ENCODE data around the gene CACNB1. TPM values are rescaled to one million over a fixed set of nuclear protein-coding genes. Genes with fewer than 3 reads are reported as not detected.

Gene CACNB1
- total RNA-seq, 1 experiment from 2014 or later: 9.1 TPM

DNA sequence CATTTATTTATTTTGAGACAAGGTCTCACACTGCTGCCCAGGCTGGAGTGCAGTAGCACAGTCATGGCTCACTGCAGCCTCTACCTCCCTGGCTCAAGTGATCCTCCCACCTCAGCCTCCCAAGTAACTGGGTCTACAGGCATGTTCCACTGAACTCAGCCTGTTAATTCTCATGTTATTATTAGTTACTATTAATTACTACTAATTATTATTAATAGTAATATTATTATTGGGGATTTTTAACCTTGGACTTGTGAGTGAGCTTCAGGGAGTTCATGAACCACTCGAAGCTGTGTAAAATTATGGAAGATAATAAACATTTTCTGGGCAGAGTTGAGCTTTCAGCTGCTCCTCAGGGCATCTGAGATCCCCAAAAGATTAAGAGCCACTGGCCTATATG, 32.9 kb upstream of the CACNB1 start:
- no peak overlapping the region for H2AFZ ChIP-seq (ENCODE audit: low read length)
- H3K4me2 ChIP-seq (ENCODE audit: low read depth, low read length, poor library complexity, severe bottlenecking): no peak overlapping the region
- H3K4me3 ChIP-seq (ENCODE audit: low read length): no peak overlapping the region
- no peaks in the 10 kb centered on the region for H3K9me3 ChIP-seq (ENCODE audit: low read length)
- H3K9ac ChIP-seq (ENCODE audit: low read length): no peak overlapping the region
- H4K20me1 ChIP-seq (ENCODE audit: insufficient read depth, low read depth, low read length): no peaks in the 10 kb centered on the region
- peaks cover 20% of the 10 kb centered on the region for H3K4me1 ChIP-seq (ENCODE audit: low read length)
- no peak overlapping the region for H3K27ac ChIP-seq (ENCODE audit: low read length)
- H3K79me2 ChIP-seq (ENCODE audit: low read length): no peaks in the 10 kb centered on the region
- H3K36me3 ChIP-seq (ENCODE audit: insufficient read depth, low read length): no peaks in the 10 kb centered on the region
- no peaks in the 10 kb centered on the region for H3K27me3 ChIP-seq (ENCODE audit: low read length)
- H3K9me2 ChIP-seq (replicated peaks; ENCODE audit: insufficient read depth, low read length): no peaks in the 10 kb centered on the region
- no peak for DNase-seq

DNA sequence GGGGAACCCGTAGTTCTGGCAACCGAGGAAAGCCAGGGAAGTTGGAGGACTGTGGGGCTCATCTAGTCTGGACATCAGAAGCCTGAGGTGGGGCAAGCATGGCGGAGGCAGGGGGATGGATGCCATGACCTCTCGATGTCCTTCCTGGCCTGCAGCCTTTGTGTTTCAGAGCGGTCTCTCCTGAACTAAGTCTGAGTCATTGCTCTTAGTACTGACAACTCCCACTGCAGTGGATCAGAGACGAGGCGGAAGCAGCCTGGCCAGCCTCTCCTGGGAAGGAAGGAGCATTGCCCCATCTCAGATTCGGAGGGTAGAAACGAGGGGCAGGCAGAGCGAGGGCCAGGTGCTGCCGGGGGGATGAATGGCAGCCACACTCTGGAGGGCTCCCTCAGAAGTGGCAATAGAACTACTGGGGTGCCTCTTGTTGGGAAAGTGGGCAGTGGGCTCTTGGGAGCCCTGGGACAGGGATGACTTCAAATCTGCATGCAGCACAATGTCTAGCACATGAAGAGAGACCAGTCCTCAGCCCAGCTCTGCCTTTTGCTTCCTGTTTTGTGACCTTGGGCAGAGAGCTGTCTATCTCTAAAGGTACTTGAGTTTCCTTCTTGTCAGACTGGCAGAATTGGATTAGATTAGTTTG, 31.9 kb upstream of the CACNB1 start:
- Histone ChIP-seq H4K20me1 (ENCODE audit: insufficient read depth, low read depth, low read length) (no peaks in the 10 kb centered on the region), H3K4me3 (ENCODE audit: low read length) (no peak overlapping the region), H3K4me1 (ENCODE audit: low read length) (peaks cover 19% of the 10 kb centered on the region), H3K27me3 (ENCODE audit: low read length) (no peaks in the 10 kb centered on the region), H3K36me3 (ENCODE audit: insufficient read depth, low read length) (no peaks in the 10 kb centered on the region), H3K9ac (ENCODE audit: low read length) (no peak overlapping the region), H2AFZ (ENCODE audit: low read length) (no peak overlapping the region), H3K9me2 (replicated peaks; ENCODE audit: insufficient read depth, low read length) (no peaks in the 10 kb centered on the region), H3K79me2 (ENCODE audit: low read length) (no peaks in the 10 kb centered on the region), H3K27ac (ENCODE audit: low read length) (no peak overlapping the region), H3K9me3 (ENCODE audit: low read length) (no peaks in the 10 kb centered on the region), H3K4me2 (ENCODE audit: low read depth, low read length, poor library complexity, severe bottlenecking) (no peak overlapping the region)
- DNase-seq: no peak

DNA sequence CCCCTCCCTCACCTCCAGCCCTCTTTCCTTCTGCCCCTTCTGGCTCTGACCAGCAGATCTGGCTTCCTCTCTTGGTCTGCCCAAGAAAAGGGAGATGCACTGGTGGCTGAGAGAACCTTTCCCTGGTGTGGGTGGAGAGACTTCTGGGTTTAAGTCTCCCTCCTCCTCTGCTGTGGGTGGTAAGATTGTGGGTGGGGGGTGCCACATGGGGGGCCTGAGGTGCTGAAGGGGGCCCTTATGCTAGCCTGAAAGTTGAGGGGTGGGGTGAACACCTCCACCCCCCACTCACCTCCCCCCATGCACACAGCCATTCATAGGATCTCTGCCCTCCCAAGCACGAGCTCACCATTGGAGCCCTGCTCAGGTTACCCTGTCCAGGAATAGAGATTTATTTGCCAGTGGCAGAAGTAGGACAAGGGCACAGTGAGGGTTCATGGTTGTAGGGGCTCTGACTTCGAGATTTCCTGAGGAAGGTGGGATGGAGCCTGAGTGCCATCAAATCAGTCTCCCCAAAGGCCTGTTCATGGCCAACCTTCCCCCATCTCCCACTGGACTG, 30.0 kb upstream of the CACNB1 start:
- Histone ChIP-seq H3K27ac (ENCODE audit: low read length) (no peak overlapping the region), H2AFZ (ENCODE audit: low read length) (no peak overlapping the region), H3K79me2 (ENCODE audit: low read length) (no peaks in the 10 kb centered on the region), H3K9ac (ENCODE audit: low read length) (no peak overlapping the region), H3K4me2 (ENCODE audit: low read depth, low read length, poor library complexity, severe bottlenecking) (no peak overlapping the region), H3K9me2 (replicated peaks; ENCODE audit: insufficient read depth, low read length) (no peaks in the 10 kb centered on the region), H3K9me3 (ENCODE audit: low read length) (no peaks in the 10 kb centered on the region), H4K20me1 (ENCODE audit: insufficient read depth, low read depth, low read length) (no peaks in the 10 kb centered on the region), H3K27me3 (ENCODE audit: low read length) (no peaks in the 10 kb centered on the region), H3K36me3 (ENCODE audit: insufficient read depth, low read length) (no peaks in the 10 kb centered on the region), H3K4me3 (ENCODE audit: low read length) (no peak overlapping the region), H3K4me1 (ENCODE audit: low read length) (peaks cover 19% of the 10 kb centered on the region)
- DNase-seq: no peak

DNA sequence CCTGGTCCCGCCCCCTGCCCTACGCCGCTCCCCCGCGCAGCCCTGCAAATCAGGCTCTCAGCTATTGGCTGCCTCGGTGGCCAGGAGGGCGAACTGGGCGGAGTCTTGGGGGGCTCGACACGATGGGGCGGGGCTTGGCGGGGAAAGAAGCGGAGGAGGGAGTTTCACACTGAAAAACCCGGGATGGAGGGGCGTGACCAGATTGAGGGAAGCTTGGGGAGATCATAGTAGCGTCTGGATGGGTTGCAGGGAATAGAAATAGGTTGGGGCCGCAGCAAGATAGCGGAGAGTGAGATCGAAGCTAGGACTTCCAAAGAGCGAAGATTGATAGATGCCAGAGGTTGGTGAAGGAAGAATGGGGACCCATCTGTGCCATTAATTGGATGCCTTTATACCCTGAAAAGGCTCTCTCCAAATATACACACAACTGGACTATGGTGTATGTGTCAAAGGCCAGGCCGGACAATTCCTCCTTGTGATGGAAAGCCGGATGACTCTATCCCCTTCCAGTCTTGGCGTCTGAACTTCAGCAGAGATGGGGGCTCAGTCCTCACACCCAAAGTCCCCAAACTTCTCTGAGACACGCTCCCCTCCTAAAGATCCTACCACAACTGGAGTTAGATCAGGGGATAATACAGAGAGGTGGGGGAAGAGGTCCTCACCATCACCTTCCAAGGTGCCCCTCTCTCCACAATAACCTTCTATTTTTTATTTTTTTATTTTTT, 28.7 kb upstream of the CACNB1 start:
- Histone ChIP-seq H3K4me3 (ENCODE audit: low read length) (no peak overlapping the region), H4K20me1 (ENCODE audit: insufficient read depth, low read depth, low read length) (no peaks in the 10 kb centered on the region), H3K27me3 (ENCODE audit: low read length) (no peaks in the 10 kb centered on the region), H3K9ac (ENCODE audit: low read length) (no peak overlapping the region), H3K36me3 (ENCODE audit: insufficient read depth, low read length) (no peaks in the 10 kb centered on the region), H3K4me2 (ENCODE audit: low read depth, low read length, poor library complexity, severe bottlenecking) (no peak overlapping the region), H3K4me1 (ENCODE audit: low read length) (peaks cover 6% of the 10 kb centered on the region), H3K9me3 (ENCODE audit: low read length) (no peaks in the 10 kb centered on the region), H3K79me2 (ENCODE audit: low read length) (no peaks in the 10 kb centered on the region), H3K9me2 (replicated peaks; ENCODE audit: insufficient read depth, low read length) (no peaks in the 10 kb centered on the region), H2AFZ (ENCODE audit: low read length) (no peak overlapping the region), H3K27ac (ENCODE audit: low read length) (no peak overlapping the region)
- no peak for DNase-seq

DNA sequence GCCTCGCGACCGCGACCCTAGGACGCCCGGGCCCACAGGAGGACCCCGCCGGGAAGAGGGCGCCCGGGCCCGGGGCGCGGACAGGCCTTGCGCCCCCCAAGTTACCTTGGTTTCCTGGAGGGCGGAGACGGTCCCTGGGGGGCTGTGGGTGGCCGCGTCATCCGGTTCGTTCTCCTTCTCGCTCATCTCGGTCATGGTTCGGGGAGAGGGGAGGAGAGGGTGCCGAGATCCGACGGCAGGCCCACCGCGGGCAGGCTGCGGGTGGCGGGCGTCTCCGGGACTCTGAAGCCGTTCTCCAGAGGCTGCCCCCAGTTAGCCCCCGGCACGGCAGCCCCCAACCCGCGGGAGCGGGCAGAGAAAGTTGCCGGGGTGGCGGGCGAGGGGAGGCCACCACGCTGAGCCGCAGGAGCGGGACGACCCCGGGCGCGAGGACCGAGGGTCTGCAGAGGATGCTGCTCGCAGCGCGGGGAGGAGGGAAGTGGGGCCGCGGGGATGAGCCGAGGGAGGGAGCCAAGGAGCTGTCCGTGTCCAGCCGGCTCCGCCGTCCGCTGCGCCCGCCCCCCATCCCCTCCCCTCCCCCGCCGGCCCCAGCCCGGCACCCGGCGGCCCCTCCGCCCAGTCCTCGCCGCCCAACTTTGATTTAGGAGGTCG, 28.0 kb upstream of the CACNB1 start, which contains the start of gene STAC2:
Gene STAC2 (minus strand): TSS at position 638 of the 651 bp plus-strand sequence. CDS start 443 bp downstream, at position 195.
- H3K79me2 ChIP-seq (ENCODE audit: low read length): no peaks in the 10 kb centered on the region
- H3K9ac ChIP-seq (ENCODE audit: low read length): no peak within 1 kb of the TSS
- no peak within 1 kb of the TSS for H3K27ac ChIP-seq (ENCODE audit: low read length)
- no peaks in the 10 kb centered on the region; the same call in 1 of the 2 replicates for H3K4me1 ChIP-seq (ENCODE audit: low read length)
- no peaks in the 10 kb centered on the region for H3K36me3 ChIP-seq (ENCODE audit: insufficient read depth, low read length)
- H3K9me2 ChIP-seq (replicated peaks; ENCODE audit: insufficient read depth, low read length): no peaks in the 10 kb centered on the region
- no peak within 1 kb of the TSS for H2AFZ ChIP-seq (ENCODE audit: low read length)
- no peak for DNase-seq
- H3K4me3 ChIP-seq (ENCODE audit: low read length): no peak within 1 kb of the TSS
- H4K20me1 ChIP-seq (ENCODE audit: insufficient read depth, low read depth, low read length): no peaks in the 10 kb centered on the region
- no peaks in the 10 kb centered on the region for H3K27me3 ChIP-seq (ENCODE audit: low read length)
- H3K9me3 ChIP-seq (ENCODE audit: low read length): no peaks in the 10 kb centered on the region
- no peak within 1 kb of the TSS for H3K4me2 ChIP-seq (ENCODE audit: low read depth, low read length, poor library complexity, severe bottlenecking)

DNA sequence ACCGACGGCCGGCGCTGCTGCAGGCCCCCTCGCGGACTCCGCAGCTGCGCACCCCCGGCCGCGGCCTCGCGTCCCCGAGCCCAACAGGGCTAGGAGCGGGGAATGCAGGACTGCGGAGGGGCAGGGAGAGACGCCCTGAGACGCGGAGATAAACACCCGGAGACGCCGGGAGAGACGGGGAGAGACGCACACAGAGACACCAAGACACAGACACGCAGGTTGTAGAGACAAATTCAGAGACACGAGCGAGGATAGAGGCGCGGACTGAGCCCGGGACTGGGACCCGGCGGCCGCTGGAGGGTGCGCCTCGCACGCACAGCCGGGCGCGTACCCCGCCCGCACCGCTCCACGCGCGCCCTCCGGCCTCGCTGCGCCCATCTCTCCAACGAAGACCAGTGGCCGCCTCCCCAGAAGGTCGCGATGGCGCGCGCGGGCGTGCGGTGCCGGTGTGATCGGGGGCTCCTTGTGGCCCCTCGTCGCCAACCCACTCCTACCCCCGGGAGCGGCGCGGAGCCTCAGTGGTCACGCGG, 27.4 kb upstream of the CACNB1 start:
- Histone ChIP-seq H4K20me1 (ENCODE audit: insufficient read depth, low read depth, low read length) (no peaks in the 10 kb centered on the region), H3K79me2 (ENCODE audit: low read length) (no peaks in the 10 kb centered on the region), H3K9ac (ENCODE audit: low read length) (no peak overlapping the region), H3K4me1 (ENCODE audit: low read length) (no peaks in the 10 kb centered on the region; the same call in 1 of the 2 replicates), H3K27ac (ENCODE audit: low read length) (no peak overlapping the region), H3K36me3 (ENCODE audit: insufficient read depth, low read length) (no peaks in the 10 kb centered on the region), H3K4me3 (ENCODE audit: low read length) (no peak overlapping the region), H2AFZ (ENCODE audit: low read length) (no peak overlapping the region), H3K9me2 (replicated peaks; ENCODE audit: insufficient read depth, low read length) (no peaks in the 10 kb centered on the region), H3K27me3 (ENCODE audit: low read length) (no peaks in the 10 kb centered on the region), H3K9me3 (ENCODE audit: low read length) (no peaks in the 10 kb centered on the region), H3K4me2 (ENCODE audit: low read depth, low read length, poor library complexity, severe bottlenecking) (no peak overlapping the region)
- no peak for DNase-seq

DNA sequence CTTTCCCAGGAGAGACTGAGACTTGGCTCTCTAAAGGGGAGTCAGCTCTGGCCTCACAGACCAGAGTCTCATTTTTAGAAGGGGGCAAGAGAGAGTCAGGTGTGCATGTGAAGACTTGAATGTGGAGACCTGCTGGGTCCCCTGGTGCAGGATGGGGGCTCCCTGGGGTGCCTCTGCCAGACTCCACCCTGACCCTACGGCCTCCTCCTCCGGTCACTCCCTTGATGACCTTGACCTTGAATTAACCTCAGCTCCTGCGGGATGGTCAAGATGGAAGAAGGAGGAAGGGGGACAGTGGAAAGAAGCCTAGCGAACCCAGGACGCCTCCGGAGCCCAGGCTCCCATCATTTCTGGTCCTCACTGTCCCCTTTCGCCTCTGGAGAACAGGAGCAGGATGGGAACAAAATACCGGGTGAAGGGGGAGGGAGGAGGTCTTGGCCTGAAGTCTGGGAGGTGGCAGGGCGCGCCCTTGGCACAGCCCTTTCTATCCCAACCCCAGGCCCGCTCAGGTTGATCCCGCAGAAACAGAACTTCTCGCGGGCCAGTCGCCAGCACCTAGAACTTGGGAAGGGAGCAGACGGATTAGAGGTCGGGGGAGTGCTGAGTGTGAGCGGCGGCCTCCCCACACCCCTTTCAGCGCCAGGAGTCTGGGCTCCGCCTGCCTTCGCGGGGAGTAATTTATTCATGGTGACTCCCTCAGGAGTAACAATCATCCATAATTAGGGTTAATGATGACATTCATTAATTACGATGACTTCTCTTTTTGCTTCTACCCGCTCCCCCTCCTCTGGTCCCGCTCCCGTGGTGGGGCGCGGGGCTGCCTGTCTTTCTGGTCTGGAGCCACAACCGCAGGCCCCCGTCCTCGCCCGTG, 26.7 kb upstream of the CACNB1 start:
- no peak overlapping the region for H3K4me2 ChIP-seq (ENCODE audit: low read depth, low read length, poor library complexity, severe bottlenecking)

More for the DNA sequence above, 26.7 kb upstream of the CACNB1 start:
- Histone ChIP-seq H3K4me3 (ENCODE audit: low read length) (no peak overlapping the region), H3K36me3 (ENCODE audit: insufficient read depth, low read length) (no peaks in the 10 kb centered on the region), H4K20me1 (ENCODE audit: insufficient read depth, low read depth, low read length) (no peaks in the 10 kb centered on the region), H2AFZ (ENCODE audit: low read length) (no peak overlapping the region), H3K79me2 (ENCODE audit: low read length) (no peaks in the 10 kb centered on the region), H3K9ac (ENCODE audit: low read length) (no peak overlapping the region), H3K9me3 (ENCODE audit: low read length) (no peaks in the 10 kb centered on the region), H3K4me1 (ENCODE audit: low read length) (no peaks in the 10 kb centered on the region; the same call in 1 of the 2 replicates), H3K27me3 (ENCODE audit: low read length) (no peaks in the 10 kb centered on the region), H3K27ac (ENCODE audit: low read length) (no peak overlapping the region), H3K9me2 (replicated peaks; ENCODE audit: insufficient read depth, low read length) (no peaks in the 10 kb centered on the region)
- DNase-seq: no peak

All from Karpas-422 (cell line).